GM23338 (cell line): ENCODE results near the gene CDK5. TPM values are rescaled to one million over a fixed set of nuclear protein-coding genes. Genes with fewer than 3 reads are reported as not detected.

Source experiments
- ATAC-seq: fragments of 200-7000 bp; cut with Tn5 transposase; 3 replicates; pipeline ENCODE4 v1.9.1; 2020
- DNase-seq: peaks from one replicate; pipeline ENCODE4 v3.0.0-alpha.2; 2015; ENCODE audit warnings: low spot score
- H2AFZ ChIP-seq: fragments of 200-600 bp; sonication (generic); 2 replicates; pipeline ENCODE4 v1.8.0; 2016; ENCODE audit warnings: antibody characterized with exemption, mild to moderate bottlenecking, moderate library complexity
- H3F3A ChIP-seq: fragments of 200-600 bp; sonication (generic); replicated peaks from 2 replicates; pipeline ENCODE4 v1.8.0; 2017; ENCODE audit warnings: antibody characterized with exemption, mixed run types, low read depth
- H3K27ac ChIP-seq: fragments of 200-600 bp; sonication (generic); 2 replicates; pipeline ENCODE4 v1.6.1; 2016; ENCODE audit warnings: low read depth
- H3K27me3 ChIP-seq: fragments of 200-600 bp; sonication (generic); 2 replicates; pipeline ENCODE4 v1.8.0; 2016; ENCODE audit warnings: mild to moderate bottlenecking, mixed run types, moderate library complexity; ENCODE audit not compliant: insufficient read depth
- H3K36me3 ChIP-seq: fragments of 200-600 bp; sonication (generic); 2 replicates; pipeline ENCODE4 v1.8.0; 2016; ENCODE audit warnings: mild to moderate bottlenecking; ENCODE audit not compliant: insufficient read depth
- H3K4me1 ChIP-seq: fragments of 200-600 bp; sonication (generic); 2 replicates; pipeline ENCODE4 v1.8.0; 2016; ENCODE audit warnings: mild to moderate bottlenecking, moderate library complexity; ENCODE audit not compliant: insufficient read depth
- H3K4me2 ChIP-seq: fragments of 200-600 bp; sonication (generic); 2 replicates; pipeline ENCODE4 v1.7.1; 2017; ENCODE audit warnings: mixed run types
- H3K4me3 ChIP-seq: fragments of 200-600 bp; sonication (generic); 2 replicates; pipeline ENCODE4 v1.6.1; 2016; ENCODE audit warnings: mixed run types
- H3K79me2 ChIP-seq: fragments of 200-600 bp; sonication (generic); replicated peaks from 2 replicates; pipeline ENCODE4 v1.8.0; 2017; ENCODE audit warnings: mild to moderate bottlenecking; ENCODE audit not compliant: insufficient read depth
- H3K9me2 ChIP-seq: fragments of 200-600 bp; sonication (generic); 2 replicates; pipeline ENCODE4 v1.8.0; 2017; ENCODE audit not compliant: insufficient read depth
- H4K20me1 ChIP-seq: fragments of 200-600 bp; sonication (generic); replicated peaks from 2 replicates; pipeline ENCODE4 v1.8.0; 2017; ENCODE audit warnings: mild to moderate bottlenecking; ENCODE audit not compliant: insufficient read depth
- H3K27ac Mint-ChIP-seq: 2 replicates; pipeline ENCODE4 v1.8.0; 2020; ENCODE audit warnings: inconsistent platforms, mild to moderate bottlenecking, moderate library complexity, mixed read lengths
- H3K27me3 Mint-ChIP-seq: 3 replicates; pipeline ENCODE4 v1.8.0; 2022; ENCODE audit warnings: low read depth, mild to moderate bottlenecking, moderate library complexity, mixed read lengths, inconsistent platforms; ENCODE audit not compliant: insufficient read depth, poor library complexity
- H3K36me3 Mint-ChIP-seq: 3 replicates; pipeline ENCODE4 v1.8.0; 2021; ENCODE audit warnings: low read depth, mild to moderate bottlenecking, inconsistent platforms, moderate library complexity, mixed read lengths
- H3K4me1 Mint-ChIP-seq: 3 replicates; pipeline ENCODE4 v1.8.0; 2020; ENCODE audit warnings: mild to moderate bottlenecking, inconsistent platforms, mixed read lengths
- H3K4me3 Mint-ChIP-seq: 3 replicates; pipeline ENCODE4 v1.8.0; 2021; ENCODE audit warnings: moderate library complexity, mild to moderate bottlenecking, inconsistent platforms, mixed read lengths
- H3K9me3 Mint-ChIP-seq: 3 replicates; pipeline ENCODE4 v1.8.0; 2020; ENCODE audit warnings: moderate library complexity, mild to moderate bottlenecking, inconsistent platforms, mixed read lengths
- CREB1 ChIP-seq: fragments of 250-450 bp; sonication (Bioruptor Pico); IDR thresholded peaks from 2 replicates; pipeline ENCODE4 v1.5.0; 2020; ENCODE audit warnings: low read depth, mild to moderate bottlenecking, moderate library complexity
- JUNB ChIP-seq: IDR thresholded peaks from one replicate; pipeline ENCODE4 v1.6.1; 2016; ENCODE audit warnings: antibody characterized with exemption; ENCODE audit not compliant: unreplicated experiment
- STAT1 ChIP-seq: IDR thresholded peaks from one replicate; pipeline ENCODE4 v1.6.1; 2016; ENCODE audit warnings: antibody characterized with exemption; ENCODE audit not compliant: unreplicated experiment
- ZNF114 ChIP-seq: fragments of 250-450 bp; sonication (Bioruptor Pico); IDR thresholded peaks from 2 replicates; pipeline ENCODE4 v1.5.0; 2020; ENCODE audit warnings: mild to moderate bottlenecking, moderate library complexity
- polyA plus RNA-seq: library from polyadenylated mRNA; unstranded; fragments of >200 nt; fragmentation: Nextera tagmentation; extraction: Ambion mirVana; gene quantifications from 2 replicates; pipeline ENCODE4 v1.2.1, GENCODE V29; 2016
- total RNA-seq: library from RNA; depleted of rRNA; stranded (reverse); fragments of >200 nt; shearing (Covaris generic); gene quantifications from 2 replicates; pipeline ENCODE4 v1.2.3, GENCODE V29; 2014
- TF ChIP-seq, protein P1 (sequence below): IDR thresholded peaks from one replicate; pipeline ENCODE4 v1.6.1; 2018; ENCODE audit warnings: antibody characterized with exemption; ENCODE audit not compliant: unreplicated experiment
- TF ChIP-seq, protein P2 (sequence below): fragments of 250-450 bp; sonication (Bioruptor Pico); IDR thresholded peaks from 2 replicates; pipeline ENCODE4 v1.5.0; 2020; ENCODE audit warnings: mild to moderate bottlenecking, moderate library complexity
- TF ChIP-seq, protein P3 (sequence below): IDR thresholded peaks from 2 replicates; pipeline ENCODE4 v1.6.1; 2016; ENCODE audit warnings: antibody characterized with exemption
- TF ChIP-seq, protein P4 (sequence below), 2 experiments: fragments of 200-600 bp in 1 of 2; sonication (generic) in 1 of 2; conservative IDR thresholded peaks; 2 replicates each; pipeline versions ENCODE4 v1.5.1 to v1.6.1; 2016 to 2017; ENCODE audit warnings: antibody characterized with exemption in 2 of 2, low read depth in 2 of 2, mild to moderate bottlenecking in 2 of 2, moderate library complexity in 1 of 2

Gene CDK5
- total and polyA plus RNA-seq, 2 experiments from 2014 or later = 19.8 to 27.1 TPM

DNA sequence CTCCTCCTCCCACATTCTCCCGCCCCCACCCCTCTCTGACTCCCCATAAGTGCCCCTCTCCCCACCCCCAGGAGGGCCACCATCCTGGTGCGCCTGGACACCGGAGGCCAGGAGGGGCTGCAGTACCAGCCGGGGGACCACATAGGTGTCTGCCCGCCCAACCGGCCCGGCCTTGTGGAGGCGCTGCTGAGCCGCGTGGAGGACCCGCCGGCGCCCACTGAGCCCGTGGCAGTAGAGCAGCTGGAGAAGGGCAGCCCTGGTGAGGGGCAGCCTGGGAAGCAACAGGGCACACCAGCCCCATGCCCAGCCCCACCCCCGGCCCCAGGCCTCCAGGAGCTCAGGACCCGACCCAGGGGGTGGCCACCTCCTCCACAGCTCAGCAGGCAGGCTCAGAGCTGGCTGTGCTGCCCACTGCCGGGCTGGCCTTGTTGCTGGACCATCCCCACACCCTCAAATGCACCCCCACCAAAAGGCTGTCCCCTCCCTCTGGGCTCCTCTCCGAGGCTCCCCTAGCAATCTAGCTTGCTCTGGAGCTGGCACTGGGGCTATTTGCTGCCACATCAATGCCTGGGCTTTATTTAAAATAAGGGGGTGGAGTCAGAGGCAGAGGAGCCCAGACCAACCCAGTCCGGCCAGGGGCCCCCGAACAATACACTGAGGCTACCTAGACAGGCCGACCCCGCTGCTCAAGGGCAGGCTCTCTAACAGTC is 48.2 kb downstream of the CDK5 start (continued):
- TF ChIP-seq, protein P1, sequence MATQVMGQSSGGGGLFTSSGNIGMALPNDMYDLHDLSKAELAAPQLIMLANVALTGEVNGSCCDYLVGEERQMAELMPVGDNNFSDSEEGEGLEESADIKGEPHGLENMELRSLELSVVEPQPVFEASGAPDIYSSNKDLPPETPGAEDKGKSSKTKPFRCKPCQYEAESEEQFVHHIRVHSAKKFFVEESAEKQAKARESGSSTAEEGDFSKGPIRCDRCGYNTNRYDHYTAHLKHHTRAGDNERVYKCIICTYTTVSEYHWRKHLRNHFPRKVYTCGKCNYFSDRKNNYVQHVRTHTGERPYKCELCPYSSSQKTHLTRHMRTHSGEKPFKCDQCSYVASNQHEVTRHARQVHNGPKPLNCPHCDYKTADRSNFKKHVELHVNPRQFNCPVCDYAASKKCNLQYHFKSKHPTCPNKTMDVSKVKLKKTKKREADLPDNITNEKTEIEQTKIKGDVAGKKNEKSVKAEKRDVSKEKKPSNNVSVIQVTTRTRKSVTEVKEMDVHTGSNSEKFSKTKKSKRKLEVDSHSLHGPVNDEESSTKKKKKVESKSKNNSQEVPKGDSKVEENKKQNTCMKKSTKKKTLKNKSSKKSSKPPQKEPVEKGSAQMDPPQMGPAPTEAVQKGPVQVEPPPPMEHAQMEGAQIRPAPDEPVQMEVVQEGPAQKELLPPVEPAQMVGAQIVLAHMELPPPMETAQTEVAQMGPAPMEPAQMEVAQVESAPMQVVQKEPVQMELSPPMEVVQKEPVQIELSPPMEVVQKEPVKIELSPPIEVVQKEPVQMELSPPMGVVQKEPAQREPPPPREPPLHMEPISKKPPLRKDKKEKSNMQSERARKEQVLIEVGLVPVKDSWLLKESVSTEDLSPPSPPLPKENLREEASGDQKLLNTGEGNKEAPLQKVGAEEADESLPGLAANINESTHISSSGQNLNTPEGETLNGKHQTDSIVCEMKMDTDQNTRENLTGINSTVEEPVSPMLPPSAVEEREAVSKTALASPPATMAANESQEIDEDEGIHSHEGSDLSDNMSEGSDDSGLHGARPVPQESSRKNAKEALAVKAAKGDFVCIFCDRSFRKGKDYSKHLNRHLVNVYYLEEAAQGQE = no peak

DNA sequence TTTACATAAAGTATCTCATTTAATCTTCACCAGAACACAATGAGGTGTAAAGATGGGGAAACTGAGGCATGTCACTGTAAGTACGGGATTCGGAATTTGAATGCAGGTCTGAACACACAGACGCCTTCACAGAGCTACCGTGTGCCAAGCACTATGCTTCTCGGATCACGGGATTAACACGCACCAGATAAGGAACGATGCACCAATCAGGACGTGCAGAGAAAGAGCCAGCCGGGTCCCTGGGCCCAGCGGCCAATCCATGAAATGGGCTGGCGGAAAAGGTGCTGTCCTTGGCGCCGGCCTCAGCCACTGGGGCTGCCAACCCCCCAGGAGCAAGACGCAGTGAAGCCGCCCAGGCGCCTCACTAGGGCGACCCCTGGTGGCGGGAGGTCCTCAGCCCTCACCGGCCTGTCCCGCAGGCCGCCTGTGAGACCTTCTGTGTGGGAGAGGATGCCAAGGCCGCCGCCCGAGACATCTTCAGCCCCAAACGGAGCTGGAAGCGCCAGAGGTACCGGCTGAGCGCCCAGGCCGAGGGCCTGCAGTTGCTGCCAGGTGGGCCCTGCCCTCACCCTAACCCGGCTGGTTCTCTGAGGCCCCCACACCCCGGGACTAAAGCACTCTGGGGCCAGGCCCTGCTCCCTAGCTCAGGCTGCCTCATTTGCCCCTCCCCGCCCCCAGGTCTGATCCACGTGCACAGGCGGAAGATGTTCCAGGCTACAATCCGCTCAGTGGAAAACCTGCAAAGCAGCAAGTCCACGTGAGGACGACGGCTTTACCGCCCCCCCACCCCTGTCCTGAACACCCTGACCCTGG is 49.0 kb downstream of the CDK5 start:
- H3K4me3 Mint-ChIP-seq = peak overlapping the region; percentile 60
- ATAC-seq (peak; percentile 69), DNase-seq (peak; percentile 91)
- peak overlapping the region; percentile 94 for H2AFZ ChIP-seq
- H3K4me1 Mint-ChIP-seq = peaks cover 35% of the 10 kb centered on the region
- H3K79me2 ChIP-seq = no peaks in the 10 kb centered on the region
- peak overlapping the region; percentile 38; the same call in 1 of the 2 replicates for H3K4me3 ChIP-seq
- H3K27me3 Mint-ChIP-seq = peaks cover 16% of the 10 kb centered on the region
- no peaks in the 10 kb centered on the region for H4K20me1 ChIP-seq
- no peaks in the 10 kb centered on the region for H3K9me3 Mint-ChIP-seq
- H3K4me1 ChIP-seq = peaks cover 20% of the 10 kb centered on the region; the same call in 1 of the 2 replicates
- no peak overlapping the region for H3K27ac ChIP-seq
- 0 out of 2 replicates have a peak, but pooled peaks cover 4% of the 10 kb centered on the region for H3F3A ChIP-seq
- no peaks in the 10 kb centered on the region for H3K9me2 ChIP-seq
- no peaks in the 10 kb centered on the region; the same call in 2 of the 3 replicates for H3K36me3 Mint-ChIP-seq
- H3K27ac Mint-ChIP-seq = 0 out of 2 replicates have a peak overlapping the region, but pooled peaks have one; percentile 30
- H3K36me3 ChIP-seq = no peaks in the 10 kb centered on the region
- peak overlapping the region; percentile 55; the same call in 1 of the 2 replicates for H3K4me2 ChIP-seq
- H3K27me3 ChIP-seq = peaks cover 12% of the 10 kb centered on the region
- TF ChIP-seq STAT1 (no peak), JUNB (no peak), CREB1 (CRISPR knock-in tag) (peak; percentile 65; the same call in 1 of the 2 replicates), ZNF114 (no peak)
- TF ChIP-seq, protein P2, sequence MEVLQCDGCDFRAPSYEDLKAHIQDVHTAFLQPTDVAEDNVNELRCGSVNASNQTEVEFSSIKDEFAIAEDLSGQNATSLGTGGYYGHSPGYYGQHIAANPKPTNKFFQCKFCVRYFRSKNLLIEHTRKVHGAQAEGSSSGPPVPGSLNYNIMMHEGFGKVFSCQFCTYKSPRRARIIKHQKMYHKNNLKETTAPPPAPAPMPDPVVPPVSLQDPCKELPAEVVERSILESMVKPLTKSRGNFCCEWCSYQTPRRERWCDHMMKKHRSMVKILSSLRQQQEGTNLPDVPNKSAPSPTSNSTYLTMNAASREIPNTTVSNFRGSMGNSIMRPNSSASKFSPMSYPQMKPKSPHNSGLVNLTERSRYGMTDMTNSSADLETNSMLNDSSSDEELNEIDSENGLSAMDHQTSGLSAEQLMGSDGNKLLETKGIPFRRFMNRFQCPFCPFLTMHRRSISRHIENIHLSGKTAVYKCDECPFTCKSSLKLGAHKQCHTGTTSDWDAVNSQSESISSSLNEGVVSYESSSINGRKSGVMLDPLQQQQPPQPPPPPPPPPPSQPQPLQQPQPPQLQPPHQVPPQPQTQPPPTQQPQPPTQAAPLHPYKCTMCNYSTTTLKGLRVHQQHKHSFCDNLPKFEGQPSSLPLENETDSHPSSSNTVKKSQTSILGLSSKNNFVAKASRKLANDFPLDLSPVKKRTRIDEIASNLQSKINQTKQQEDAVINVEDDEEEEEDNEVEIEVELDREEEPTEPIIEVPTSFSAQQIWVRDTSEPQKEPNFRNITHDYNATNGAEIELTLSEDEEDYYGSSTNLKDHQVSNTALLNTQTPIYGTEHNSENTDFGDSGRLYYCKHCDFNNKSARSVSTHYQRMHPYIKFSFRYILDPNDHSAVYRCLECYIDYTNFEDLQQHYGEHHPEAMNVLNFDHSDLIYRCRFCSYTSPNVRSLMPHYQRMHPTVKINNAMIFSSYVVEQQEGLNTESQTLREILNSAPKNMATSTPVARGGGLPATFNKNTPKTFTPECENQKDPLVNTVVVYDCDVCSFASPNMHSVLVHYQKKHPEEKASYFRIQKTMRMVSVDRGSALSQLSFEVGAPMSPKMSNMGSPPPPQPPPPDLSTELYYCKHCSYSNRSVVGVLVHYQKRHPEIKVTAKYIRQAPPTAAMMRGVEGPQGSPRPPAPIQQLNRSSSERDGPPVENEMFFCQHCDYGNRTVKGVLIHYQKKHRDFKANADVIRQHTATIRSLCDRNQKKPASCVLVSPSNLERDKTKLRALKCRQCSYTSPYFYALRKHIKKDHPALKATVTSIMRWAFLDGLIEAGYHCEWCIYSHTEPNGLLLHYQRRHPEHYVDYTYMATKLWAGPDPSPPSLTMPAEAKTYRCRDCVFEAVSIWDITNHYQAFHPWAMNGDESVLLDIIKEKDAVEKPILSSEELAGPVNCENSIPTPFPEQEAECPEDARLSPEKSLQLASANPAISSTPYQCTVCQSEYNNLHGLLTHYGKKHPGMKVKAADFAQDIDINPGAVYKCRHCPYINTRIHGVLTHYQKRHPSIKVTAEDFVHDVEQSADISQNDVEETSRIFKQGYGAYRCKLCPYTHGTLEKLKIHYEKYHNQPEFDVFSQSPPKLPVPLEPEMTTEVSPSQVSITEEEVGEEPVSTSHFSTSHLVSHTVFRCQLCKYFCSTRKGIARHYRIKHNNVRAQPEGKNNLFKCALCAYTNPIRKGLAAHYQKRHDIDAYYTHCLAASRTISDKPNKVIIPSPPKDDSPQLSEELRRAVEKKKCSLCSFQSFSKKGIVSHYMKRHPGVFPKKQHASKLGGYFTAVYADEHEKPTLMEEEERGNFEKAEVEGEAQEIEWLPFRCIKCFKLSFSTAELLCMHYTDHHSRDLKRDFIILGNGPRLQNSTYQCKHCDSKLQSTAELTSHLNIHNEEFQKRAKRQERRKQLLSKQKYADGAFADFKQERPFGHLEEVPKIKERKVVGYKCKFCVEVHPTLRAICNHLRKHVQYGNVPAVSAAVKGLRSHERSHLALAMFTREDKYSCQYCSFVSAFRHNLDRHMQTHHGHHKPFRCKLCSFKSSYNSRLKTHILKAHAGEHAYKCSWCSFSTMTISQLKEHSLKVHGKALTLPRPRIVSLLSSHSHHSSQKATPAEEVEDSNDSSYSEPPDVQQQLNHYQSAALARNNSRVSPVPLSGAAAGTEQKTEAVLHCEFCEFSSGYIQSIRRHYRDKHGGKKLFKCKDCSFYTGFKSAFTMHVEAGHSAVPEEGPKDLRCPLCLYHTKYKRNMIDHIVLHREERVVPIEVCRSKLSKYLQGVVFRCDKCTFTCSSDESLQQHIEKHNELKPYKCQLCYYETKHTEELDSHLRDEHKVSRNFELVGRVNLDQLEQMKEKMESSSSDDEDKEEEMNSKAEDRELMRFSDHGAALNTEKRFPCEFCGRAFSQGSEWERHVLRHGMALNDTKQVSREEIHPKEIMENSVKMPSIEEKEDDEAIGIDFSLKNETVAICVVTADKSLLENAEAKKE (CRISPR knock-in tag) = no peak
- TF ChIP-seq, protein P3, sequence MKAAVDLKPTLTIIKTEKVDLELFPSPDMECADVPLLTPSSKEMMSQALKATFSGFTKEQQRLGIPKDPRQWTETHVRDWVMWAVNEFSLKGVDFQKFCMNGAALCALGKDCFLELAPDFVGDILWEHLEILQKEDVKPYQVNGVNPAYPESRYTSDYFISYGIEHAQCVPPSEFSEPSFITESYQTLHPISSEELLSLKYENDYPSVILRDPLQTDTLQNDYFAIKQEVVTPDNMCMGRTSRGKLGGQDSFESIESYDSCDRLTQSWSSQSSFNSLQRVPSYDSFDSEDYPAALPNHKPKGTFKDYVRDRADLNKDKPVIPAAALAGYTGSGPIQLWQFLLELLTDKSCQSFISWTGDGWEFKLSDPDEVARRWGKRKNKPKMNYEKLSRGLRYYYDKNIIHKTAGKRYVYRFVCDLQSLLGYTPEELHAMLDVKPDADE = no peak
- TF ChIP-seq, protein P4, sequence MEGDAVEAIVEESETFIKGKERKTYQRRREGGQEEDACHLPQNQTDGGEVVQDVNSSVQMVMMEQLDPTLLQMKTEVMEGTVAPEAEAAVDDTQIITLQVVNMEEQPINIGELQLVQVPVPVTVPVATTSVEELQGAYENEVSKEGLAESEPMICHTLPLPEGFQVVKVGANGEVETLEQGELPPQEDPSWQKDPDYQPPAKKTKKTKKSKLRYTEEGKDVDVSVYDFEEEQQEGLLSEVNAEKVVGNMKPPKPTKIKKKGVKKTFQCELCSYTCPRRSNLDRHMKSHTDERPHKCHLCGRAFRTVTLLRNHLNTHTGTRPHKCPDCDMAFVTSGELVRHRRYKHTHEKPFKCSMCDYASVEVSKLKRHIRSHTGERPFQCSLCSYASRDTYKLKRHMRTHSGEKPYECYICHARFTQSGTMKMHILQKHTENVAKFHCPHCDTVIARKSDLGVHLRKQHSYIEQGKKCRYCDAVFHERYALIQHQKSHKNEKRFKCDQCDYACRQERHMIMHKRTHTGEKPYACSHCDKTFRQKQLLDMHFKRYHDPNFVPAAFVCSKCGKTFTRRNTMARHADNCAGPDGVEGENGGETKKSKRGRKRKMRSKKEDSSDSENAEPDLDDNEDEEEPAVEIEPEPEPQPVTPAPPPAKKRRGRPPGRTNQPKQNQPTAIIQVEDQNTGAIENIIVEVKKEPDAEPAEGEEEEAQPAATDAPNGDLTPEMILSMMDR (conservative IDR thresholded peaks at IDR 0.05; ENCODE audit: low read depth in 2 of 2) = peak; percentile 85 to 92
